Neural progenitor cell (in vitro differentiated cells): ENCODE data around the gene REEP1. TPM values are rescaled to one million over a fixed set of nuclear protein-coding genes. Genes with fewer than 3 reads are reported as not detected.

Source experiments
- DNase-seq: peaks from one replicate; pipeline ENCODE4 v3.0.0-alpha.2; 2016; ENCODE audit warnings: low spot score
- H2AFZ ChIP-seq: fragments of 200-600 bp; sonication (generic); replicated peaks from 2 replicates; pipeline ENCODE4 v1.6.1; 2016; ENCODE audit warnings: antibody characterized with exemption
- H3F3A ChIP-seq: fragments of 200-600 bp; sonication (generic); 2 replicates; pipeline ENCODE4 v1.6.1; 2016; ENCODE audit warnings: antibody characterized with exemption, low read depth
- H3K27ac ChIP-seq: fragments of 200-600 bp; sonication (generic); 2 replicates; pipeline ENCODE4 v1.5.1; 2016; ENCODE audit warnings: mild to moderate bottlenecking
- H3K27me3 ChIP-seq: fragments of 200-600 bp; sonication (generic); 2 replicates; pipeline ENCODE4 v1.6.1; 2016; ENCODE audit warnings: mild to moderate bottlenecking, moderate library complexity
- H3K36me3 ChIP-seq: fragments of 200-600 bp; sonication (generic); 2 replicates; pipeline ENCODE4 v1.5.1; 2016
- H3K4me1 ChIP-seq: fragments of 200-600 bp; sonication (generic); 2 replicates; pipeline ENCODE4 v1.6.1; 2016; ENCODE audit warnings: mixed run types
- H3K4me2 ChIP-seq: fragments of 200-600 bp; sonication (generic); 2 replicates; pipeline ENCODE4 v1.6.1; 2016
- H3K4me3 ChIP-seq: fragments of 200-600 bp; sonication (generic); 2 replicates; pipeline ENCODE4 v1.5.1; 2016
- H3K79me2 ChIP-seq: fragments of 200-600 bp; sonication (generic); 2 replicates; pipeline ENCODE4 v1.6.1; 2016; ENCODE audit warnings: low read depth
- H3K9ac ChIP-seq: fragments of 200-600 bp; sonication (generic); 2 replicates; pipeline ENCODE4 v1.6.1; 2016
- H3K9me3 ChIP-seq: fragments of 200-600 bp; sonication (generic); 2 replicates; pipeline ENCODE4 v1.5.1; 2016; ENCODE audit warnings: low read depth
- H4K20me1 ChIP-seq: fragments of 200-600 bp; sonication (generic); 2 replicates; pipeline ENCODE4 v1.6.1; 2016; ENCODE audit warnings: low read depth
- H3K27ac Mint-ChIP-seq: 3 replicates; pipeline ENCODE4 v1.8.0; 2021; ENCODE audit warnings: mixed read lengths
- H3K27me3 Mint-ChIP-seq: 2 replicates; pipeline ENCODE4 v1.8.0; 2022; ENCODE audit warnings: low read depth, mild to moderate bottlenecking, inconsistent platforms, moderate library complexity, mixed read lengths; ENCODE audit not compliant: insufficient read depth
- H3K36me3 Mint-ChIP-seq: 3 replicates; pipeline ENCODE4 v1.8.0; 2021; ENCODE audit warnings: mixed read lengths
- H3K4me1 Mint-ChIP-seq: 3 replicates; pipeline ENCODE4 v1.8.0; 2021; ENCODE audit warnings: mixed read lengths
- H3K4me3 Mint-ChIP-seq: 3 replicates; pipeline ENCODE4 v1.8.0; 2021; ENCODE audit warnings: mild to moderate bottlenecking, moderate library complexity, mixed read lengths
- H3K9me3 Mint-ChIP-seq: 3 replicates; pipeline ENCODE4 v1.8.0; 2020; ENCODE audit warnings: mixed read lengths
- EZH2 ChIP-seq: fragments of 200-600 bp; sonication (generic); IDR thresholded peaks from 2 replicates; pipeline ENCODE4 v1.6.1; 2017; ENCODE audit warnings: antibody characterized with exemption, mild to moderate bottlenecking, moderate library complexity
- EZH2phosphoT487 ChIP-seq: fragments of 200-600 bp; sonication (generic); IDR thresholded peaks from 2 replicates; pipeline ENCODE4 v1.6.1; 2017; ENCODE audit warnings: antibody characterized with exemption
- total RNA-seq: library from RNA; depleted of rRNA; stranded (reverse); fragments of >200 nt; gene quantifications from 2 replicates; pipeline ENCODE4 v1.2.3, GENCODE V29; 2015; ENCODE audit warnings: low replicate concordance
- TF ChIP-seq, protein P1 (sequence below): fragments of 200-600 bp; sonication (generic); IDR thresholded peaks from 2 replicates; pipeline ENCODE4 v1.5.1; 2017; ENCODE audit warnings: antibody characterized with exemption, mild to moderate bottlenecking

Gene REEP1
- total RNA-seq, 1 donor from 2014 or later = 0.88 TPM

- H3K27me3 ChIP-seq = no peaks in the 10 kb centered on the region
- H3K4me1 Mint-ChIP-seq = peaks cover 26% of the 10 kb centered on the region
- no peak overlapping the region for H3K4me3 Mint-ChIP-seq
These were observed 80.4 kb downstream of the REEP1 start for GRCh38 chr2:86256982-86257381.

DNA sequence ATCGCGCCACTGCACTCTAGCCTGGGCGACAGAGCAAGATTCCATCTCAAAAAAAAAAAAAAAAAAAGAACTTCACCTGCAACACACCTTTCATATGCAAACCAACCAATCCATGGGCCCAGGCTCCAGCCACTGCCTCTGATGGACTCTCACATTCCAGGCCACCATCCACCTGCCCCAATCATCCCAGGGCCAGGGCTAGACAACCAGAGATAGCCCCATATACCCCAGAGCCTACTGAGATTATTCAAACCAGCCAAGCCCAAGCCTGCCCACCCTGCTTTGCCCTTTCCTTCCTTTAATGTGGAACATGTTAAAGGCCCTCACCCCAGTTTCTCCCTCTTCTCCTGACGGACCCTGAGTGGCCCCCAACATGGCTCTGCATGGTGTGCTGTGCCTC, 81.1 kb downstream of the REEP1 start:
- Histone ChIP-seq H3K9me3 (no peaks in the 10 kb centered on the region), H3K27ac (no peak overlapping the region), H3F3A (no peaks in the 10 kb centered on the region), H3K79me2 (no peaks in the 10 kb centered on the region), H2AFZ (no peak overlapping the region), H4K20me1 (no peaks in the 10 kb centered on the region), H3K27me3 (no peaks in the 10 kb centered on the region), H3K4me1 (peaks cover 4% of the 10 kb centered on the region), H3K4me2 (no peak overlapping the region), H3K9ac (no peak overlapping the region), H3K36me3 (no peaks in the 10 kb centered on the region), H3K4me3 (no peak overlapping the region)
- Mint-ChIP-seq H3K9me3 (no peaks in the 10 kb centered on the region), H3K4me1 (peaks cover 20% of the 10 kb centered on the region), H3K27ac (no peak overlapping the region), H3K27me3 (peaks cover 3% of the 10 kb centered on the region), H3K36me3 (peaks cover 2% of the 10 kb centered on the region), H3K4me3 (no peak overlapping the region)
- TF ChIP-seq EZH2phosphoT487 (no peak), EZH2 (no peak)
- TF ChIP-seq, protein P1, sequence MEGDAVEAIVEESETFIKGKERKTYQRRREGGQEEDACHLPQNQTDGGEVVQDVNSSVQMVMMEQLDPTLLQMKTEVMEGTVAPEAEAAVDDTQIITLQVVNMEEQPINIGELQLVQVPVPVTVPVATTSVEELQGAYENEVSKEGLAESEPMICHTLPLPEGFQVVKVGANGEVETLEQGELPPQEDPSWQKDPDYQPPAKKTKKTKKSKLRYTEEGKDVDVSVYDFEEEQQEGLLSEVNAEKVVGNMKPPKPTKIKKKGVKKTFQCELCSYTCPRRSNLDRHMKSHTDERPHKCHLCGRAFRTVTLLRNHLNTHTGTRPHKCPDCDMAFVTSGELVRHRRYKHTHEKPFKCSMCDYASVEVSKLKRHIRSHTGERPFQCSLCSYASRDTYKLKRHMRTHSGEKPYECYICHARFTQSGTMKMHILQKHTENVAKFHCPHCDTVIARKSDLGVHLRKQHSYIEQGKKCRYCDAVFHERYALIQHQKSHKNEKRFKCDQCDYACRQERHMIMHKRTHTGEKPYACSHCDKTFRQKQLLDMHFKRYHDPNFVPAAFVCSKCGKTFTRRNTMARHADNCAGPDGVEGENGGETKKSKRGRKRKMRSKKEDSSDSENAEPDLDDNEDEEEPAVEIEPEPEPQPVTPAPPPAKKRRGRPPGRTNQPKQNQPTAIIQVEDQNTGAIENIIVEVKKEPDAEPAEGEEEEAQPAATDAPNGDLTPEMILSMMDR = no peak
- no peak for DNase-seq

More at GRCh38 chr2:86256982-86257381, 80.4 kb downstream of the REEP1 start:
- no peaks in the 10 kb centered on the region for H3F3A ChIP-seq
- Mint-ChIP-seq H3K9me3 (no peaks in the 10 kb centered on the region), H3K36me3 (peaks cover 2% of the 10 kb centered on the region), H3K27ac (no peak overlapping the region), H3K27me3 (peaks cover 3% of the 10 kb centered on the region)
- TF ChIP-seq EZH2phosphoT487 (no peak), EZH2 (no peak)
- TF ChIP-seq, protein P1 = no peak
- H2AFZ ChIP-seq = no peak overlapping the region
- H3K79me2 ChIP-seq = no peaks in the 10 kb centered on the region
- H4K20me1 ChIP-seq = no peaks in the 10 kb centered on the region
- peaks cover 4% of the 10 kb centered on the region for H3K4me1 ChIP-seq
- no peak overlapping the region for H3K27ac ChIP-seq
- no peak overlapping the region for H3K4me2 ChIP-seq
- no peak overlapping the region for H3K9ac ChIP-seq
- no peaks in the 10 kb centered on the region for H3K9me3 ChIP-seq
- H3K4me3 ChIP-seq = no peak overlapping the region
- H3K36me3 ChIP-seq = no peaks in the 10 kb centered on the region
- no peak for DNase-seq

DNA sequence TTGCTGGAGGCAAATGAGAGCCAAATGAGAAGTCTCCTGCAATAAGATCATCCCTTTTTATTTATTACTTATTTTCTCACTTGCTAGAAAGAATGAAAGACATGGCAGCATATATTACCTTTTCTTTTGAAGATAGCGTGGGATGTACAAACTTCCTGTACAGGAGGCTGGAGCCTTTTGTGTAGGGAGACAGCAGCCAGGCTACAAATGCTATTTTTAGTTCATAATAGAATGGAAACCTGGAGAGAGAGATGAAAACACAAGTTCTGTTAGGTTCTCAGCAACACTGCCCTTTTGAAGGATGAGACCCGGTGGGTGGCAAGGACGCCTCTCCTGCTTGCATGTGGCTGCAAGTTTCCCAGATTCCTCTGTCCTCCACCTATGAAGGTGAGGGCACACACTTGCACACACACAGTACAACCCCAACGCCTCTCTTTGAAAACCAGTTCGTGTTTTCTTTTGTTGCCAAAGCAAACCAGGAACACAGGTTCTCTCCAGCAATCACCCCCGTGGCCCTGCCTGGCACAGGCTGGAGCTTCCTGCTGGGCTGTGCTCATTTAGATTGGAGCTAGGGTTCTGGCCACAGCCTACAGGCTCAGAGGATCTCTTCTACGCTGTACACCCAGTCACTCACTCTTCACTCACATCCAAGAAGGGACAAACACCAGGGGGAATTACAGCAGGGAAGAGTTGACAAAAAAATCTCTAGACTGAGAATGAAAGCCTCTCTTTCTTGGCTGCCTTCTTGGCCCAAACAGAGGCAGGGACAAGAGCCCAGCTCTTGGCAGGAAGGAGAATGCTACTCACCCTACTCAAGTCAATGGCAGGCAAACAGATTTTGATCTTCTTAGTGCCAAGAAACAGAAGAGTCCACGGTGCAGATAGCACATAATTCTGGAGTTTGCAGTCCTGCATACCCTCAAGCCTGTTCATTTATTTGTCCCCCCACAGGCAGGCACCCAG, 82.6 kb downstream of the REEP1 start:
- no peak overlapping the region for H3K27ac ChIP-seq
- DNase-seq = no peak
- no peaks in the 10 kb centered on the region for H3K36me3 Mint-ChIP-seq
- H3K36me3 ChIP-seq = no peaks in the 10 kb centered on the region
- H2AFZ ChIP-seq = peak overlapping the region; percentile 43
- H3K4me1 ChIP-seq = peaks cover 4% of the 10 kb centered on the region
- no peak overlapping the region for H3K4me3 ChIP-seq
- H3K9ac ChIP-seq = no peak overlapping the region
- H3K9me3 Mint-ChIP-seq = no peaks in the 10 kb centered on the region
- peaks cover 3% of the 10 kb centered on the region for H3K27me3 Mint-ChIP-seq
- TF ChIP-seq, protein P1 = no peak
- no peak for TF ChIP-seq EZH2
- no peaks in the 10 kb centered on the region for H3K9me3 ChIP-seq
- H3K4me2 ChIP-seq = no peak overlapping the region
- peak overlapping the region; percentile 63 for H3K27ac Mint-ChIP-seq
- H3K4me1 Mint-ChIP-seq = peaks cover 17% of the 10 kb centered on the region
- no peak overlapping the region for H3K4me3 Mint-ChIP-seq
- no peaks in the 10 kb centered on the region for H3K79me2 ChIP-seq
- no peaks in the 10 kb centered on the region for H3K27me3 ChIP-seq
- no peaks in the 10 kb centered on the region for H3F3A ChIP-seq
- H4K20me1 ChIP-seq = no peaks in the 10 kb centered on the region
